H9 (cell line): ENCODE data around the gene GRIK1. TPM values are rescaled to one million over a fixed set of nuclear protein-coding genes. Genes with fewer than 3 reads are reported as not detected.

Experiments used
- DNase-seq: peaks from one replicate; pipeline ENCODE4 v3.0.0-alpha.2; 2017
- H2AFZ ChIP-seq: one replicate; pipeline ENCODE4 v1.6.1; 2013; ENCODE audit warnings: mild to moderate bottlenecking, low read length, control low read depth, moderate library complexity
- H2AK5ac ChIP-seq: 2 replicates; pipeline ENCODE4 v1.6.1; 2013; ENCODE audit warnings: low read length, control low read depth, mixed read lengths; ENCODE audit not compliant: insufficient read length
- H2BK120ac ChIP-seq: one replicate; pipeline ENCODE4 v1.6.1; 2013; ENCODE audit warnings: low read depth, mild to moderate bottlenecking, low read length, control low read depth, inconsistent platforms; ENCODE audit not compliant: poor library complexity, severe bottlenecking
- H2BK12ac ChIP-seq: 2 replicates; pipeline ENCODE4 v1.6.1; 2013; ENCODE audit warnings: low read length, control low read depth, mixed read lengths, low read depth; ENCODE audit not compliant: insufficient read length
- H2BK15ac ChIP-seq: 2 replicates; pipeline ENCODE4 v1.6.1; 2013; ENCODE audit warnings: low read depth, low read length, control low read depth
- H2BK20ac ChIP-seq: one replicate; pipeline ENCODE4 v1.6.1; 2013; ENCODE audit warnings: low read depth, mild to moderate bottlenecking, low read length, control low read depth, inconsistent platforms; ENCODE audit not compliant: poor library complexity, severe bottlenecking
- H2BK5ac ChIP-seq: 2 replicates; pipeline ENCODE4 v1.6.1; 2013; ENCODE audit warnings: low read length, control low read depth, mixed read lengths; ENCODE audit not compliant: insufficient read length
- H3K14ac ChIP-seq: 2 replicates; pipeline ENCODE4 v1.6.1; 2013; ENCODE audit warnings: low read length, control low read depth; ENCODE audit not compliant: insufficient read depth
- H3K18ac ChIP-seq: 2 replicates; pipeline ENCODE4 v1.6.1; 2013; ENCODE audit warnings: low read depth, mild to moderate bottlenecking, mixed read lengths, low read length, control low read depth; ENCODE audit not compliant: insufficient read length
- H3K23ac ChIP-seq: 2 replicates; pipeline ENCODE4 v1.6.1; 2013; ENCODE audit warnings: low read length, control low read depth, mixed read lengths, low read depth; ENCODE audit not compliant: insufficient read length
- H3K23me2 ChIP-seq: 2 replicates; pipeline ENCODE4 v1.6.1; 2013; ENCODE audit warnings: low read depth, mild to moderate bottlenecking, mixed read lengths, low read length, control low read depth; ENCODE audit not compliant: insufficient read length, poor library complexity, severe bottlenecking
- H3K27ac ChIP-seq: 2 replicates; pipeline ENCODE4 v1.5.1; 2013; ENCODE audit warnings: low read length, control low read depth, mixed read lengths, low read depth; ENCODE audit not compliant: insufficient read length
- H3K27me3 ChIP-seq: 2 replicates; pipeline ENCODE4 v1.6.1; 2013; ENCODE audit warnings: low read length, control low read depth, inconsistent platforms; ENCODE audit not compliant: insufficient read depth
- H3K4ac ChIP-seq: 2 replicates; pipeline ENCODE4 v1.6.1; 2013; ENCODE audit warnings: low read depth, mild to moderate bottlenecking, control low read depth, inconsistent platforms, low read length, moderate library complexity
- H3K4me1 ChIP-seq: 2 replicates; pipeline ENCODE4 v1.6.1; 2013; ENCODE audit warnings: low read length, control low read depth, inconsistent platforms; ENCODE audit not compliant: insufficient read depth
- H3K4me2 ChIP-seq: 2 replicates; pipeline ENCODE4 v1.6.1; 2013; ENCODE audit warnings: low read length, control low read depth, mixed read lengths; ENCODE audit not compliant: insufficient read length, insufficient read depth
- H3K56ac ChIP-seq: 2 replicates; pipeline ENCODE4 v1.6.1; 2013; ENCODE audit warnings: low read depth, mild to moderate bottlenecking, mixed read lengths, low read length, control low read depth; ENCODE audit not compliant: insufficient read length
- H3K79me1 ChIP-seq: 2 replicates; pipeline ENCODE4 v1.6.1; 2013; ENCODE audit warnings: low read depth, mild to moderate bottlenecking, moderate library complexity, low read length, control low read depth, inconsistent platforms; ENCODE audit not compliant: insufficient read depth, poor library complexity, severe bottlenecking
- H3K79me2 ChIP-seq: 2 replicates; pipeline ENCODE4 v1.6.1; 2013; ENCODE audit warnings: low read length, control low read depth, inconsistent platforms; ENCODE audit not compliant: insufficient read depth
- H3K9ac ChIP-seq: 2 replicates; pipeline ENCODE4 v1.6.1; 2013; ENCODE audit warnings: low read length, control low read depth, mixed read lengths; ENCODE audit not compliant: insufficient read length; ENCODE audit errors: extremely low read depth
- H3K9me3 ChIP-seq: one replicate; pipeline ENCODE4 v1.6.1; 2013; ENCODE audit warnings: low read depth, low read length, inconsistent platforms; ENCODE audit not compliant: control insufficient read depth
- H3T11ph ChIP-seq: one replicate; pipeline ENCODE4 v1.6.1; 2013; ENCODE audit warnings: mild to moderate bottlenecking, low read length, control low read depth, inconsistent platforms
- H4K20me1 ChIP-seq: one replicate; pipeline ENCODE4 v1.6.1; 2013; ENCODE audit not compliant: control insufficient read depth, insufficient read length, insufficient read depth
- H4K5ac ChIP-seq: 2 replicates; pipeline ENCODE4 v1.6.1; 2013; ENCODE audit warnings: low read depth, mild to moderate bottlenecking, mixed read lengths, low read length, control low read depth; ENCODE audit not compliant: insufficient read length
- H4K8ac ChIP-seq: replicated peaks from 2 replicates; pipeline ENCODE4 v1.6.1; 2013; ENCODE audit warnings: low read length, control low read depth, mixed read lengths, low read depth; ENCODE audit not compliant: insufficient read length
- H4K91ac ChIP-seq: 2 replicates; pipeline ENCODE4 v1.6.1; 2013; ENCODE audit warnings: low read depth, mild to moderate bottlenecking, moderate library complexity, mixed read lengths, low read length, control low read depth; ENCODE audit not compliant: insufficient read length
- H3K27ac Mint-ChIP-seq, 3 experiments: 2 replicates in 2 of 3; 3 replicates in 1 of 3; pipeline ENCODE4 v1.8.0; 2020 to 2021; ENCODE audit warnings: mixed read lengths in 3 of 3, mild to moderate bottlenecking in 1 of 3, moderate library complexity in 1 of 3
- H3K27me3 Mint-ChIP-seq: 2 replicates; pipeline ENCODE4 v1.8.0; 2021; ENCODE audit warnings: low read depth, mild to moderate bottlenecking, moderate library complexity, mixed read lengths
- H3K36me3 Mint-ChIP-seq, 3 experiments: 2 replicates in 2 of 3; 3 replicates in 1 of 3; pipeline ENCODE4 v1.8.0; 2020 to 2021; ENCODE audit warnings: low read depth in 3 of 3, mixed read lengths in 3 of 3; ENCODE audit not compliant: insufficient read depth in 1 of 3
- H3K4me1 Mint-ChIP-seq, 2 experiments: 2 replicates each; pipeline ENCODE4 v1.8.0; 2020; ENCODE audit warnings: mixed read lengths in 2 of 2
- H3K4me3 Mint-ChIP-seq, 2 experiments: 2 replicates in 1 of 2; 3 replicates in 1 of 2; pipeline ENCODE4 v1.8.0; 2020 to 2021; ENCODE audit warnings: mild to moderate bottlenecking in 2 of 2, mixed read lengths in 2 of 2, moderate library complexity in 1 of 2
- H3K9me3 Mint-ChIP-seq, 2 experiments: 2 replicates in 1 of 2; 3 replicates in 1 of 2; pipeline ENCODE4 v1.8.0; 2020; ENCODE audit warnings: mild to moderate bottlenecking in 2 of 2, mixed read lengths in 2 of 2, moderate library complexity in 1 of 2
- CTCF ChIP-seq: fragments of 200-600 bp; sonication (generic); conservative IDR thresholded peaks from 3 replicates; pipeline ENCODE4 v1.8.0; 2021; ENCODE audit warnings: antibody characterized with exemption, mild to moderate bottlenecking
- WGBS: extraction: QIAGEN DNeasy Blood & Tissue Kit; methylation state at CpG from one replicate; pipeline ENCODE4 v1.1.7; 2013; ENCODE audit warnings: missing lambda C conversion rate, low lambda C conversion rate, mixed read lengths; ENCODE audit not compliant: insufficient read length; ENCODE audit errors: extremely low coverage; 5-methylcytosine and 5-hydroxymethylcytosine counted together
- total RNA-seq: library from RNA; stranded (reverse); gene quantifications from 2 replicates; pipeline ENCODE4 v1.2.1, GENCODE V29; 2021

Gene GRIK1
- total RNA-seq, 1 experiment from 2014 or later, result not detected

- DNase-seq, result no peak
- Histone ChIP-seq H2BK20ac (no peak overlapping the region), H4K20me1 (no peaks in the 10 kb centered on the region), H3K14ac (no peak overlapping the region), H3K9ac (no peak overlapping the region), H2AFZ (no peak overlapping the region), H4K8ac (no peak overlapping the region), H3K27me3 (no peaks in the 10 kb centered on the region), H4K5ac (no peak overlapping the region), H2BK15ac (no peak overlapping the region), H4K91ac (no peak overlapping the region), H2BK12ac (no peak overlapping the region), H3K79me2 (no peaks in the 10 kb centered on the region), H2BK120ac (no peak overlapping the region), H3K9me3 (no peaks in the 10 kb centered on the region), H3T11ph (no peak overlapping the region), H3K79me1 (no peaks in the 10 kb centered on the region), H2BK5ac (no peak overlapping the region), H3K27ac (no peak overlapping the region), H3K23me2 (no peaks in the 10 kb centered on the region), H3K4me2 (no peak overlapping the region), H3K18ac (no peak overlapping the region), H3K23ac (no peak overlapping the region), H2AK5ac (no peak overlapping the region), H3K4me1 (no peaks in the 10 kb centered on the region), H3K4ac (no peak overlapping the region), H3K56ac (no peak overlapping the region)
- TF ChIP-seq CTCF, result no peak
- WGBS, result no CpG with 5 or more reads among the region's 1 CpG
- H3K27me3 Mint-ChIP-seq, result no peaks in the 10 kb centered on the region
- H3K27ac Mint-ChIP-seq, result no peak overlapping the region
- H3K9me3 Mint-ChIP-seq, result no peaks in the 10 kb centered on the region; a peak in 1 of 5 replicates
- H3K36me3 Mint-ChIP-seq, result no peaks in the 10 kb centered on the region
- H3K4me1 Mint-ChIP-seq, result peaks cover 12 to 15% of the 10 kb centered on the region in 2 experiments
- no peak overlapping the region for H3K4me3 Mint-ChIP-seq
Measured at GRCh38 chr21:29949991-29950390, 10.2 kb upstream of the GRIK1 start.
